ENCODE data around the gene AUTS2.
"Not testable (repeated sequence)": the region's sequence is repeated elsewhere in the genome, so short reads cannot be mapped to it uniquely, and the experiment has no call there.

AUTS2 gene

GRCh38 chr7:69761290-69761922 is 163.1 kb downstream of the AUTS2 start:
- DNase-seq (ENCODE audit: low read depth), result no peak

GRCh38 chr7:69762821-69763352 is 164.6 kb downstream of the AUTS2 start:
- DNase-seq (ENCODE audit: low read depth), result no peak

- DNase-seq (ENCODE audit: low read depth), result no peak
These were observed 165.2 kb downstream of the AUTS2 start for GRCh38 chr7:69763513-69763912.

GRCh38 chr7:69764147-69764546 is 165.9 kb downstream of the AUTS2 start:
- DNase-seq (ENCODE audit: low read depth), result no peak

- DNase-seq (ENCODE audit: low read depth), result no peak
These were observed 166.4 kb downstream of the AUTS2 start for GRCh38 chr7:69764681-69765080.

GRCh38 chr7:69765879-69766278 is 167.6 kb downstream of the AUTS2 start:
- no peak for DNase-seq (ENCODE audit: low read depth)

- DNase-seq (ENCODE audit: low read depth), result no peak
These were observed 170.8 kb downstream of the AUTS2 start for GRCh38 chr7:69768986-69769595.

- DNase-seq (ENCODE audit: low read depth), result no peak
These were observed 171.6 kb downstream of the AUTS2 start for GRCh38 chr7:69769826-69770225.

GRCh38 chr7:69770613-69771012 is 172.3 kb downstream of the AUTS2 start:
- no peak for DNase-seq (ENCODE audit: low read depth)

- DNase-seq (ENCODE audit: low read depth), result no peak
These were observed 174.6 kb downstream of the AUTS2 start for GRCh38 chr7:69772718-69773436.

- DNase-seq (ENCODE audit: low read depth), result no peak
These were observed 175.4 kb downstream of the AUTS2 start for GRCh38 chr7:69773535-69774225.

GRCh38 chr7:69775231-69775771 is 177.0 kb downstream of the AUTS2 start:
- no peak for DNase-seq (ENCODE audit: low read depth)

GRCh38 chr7:69776611-69777010 is 178.3 kb downstream of the AUTS2 start:
- no peak for DNase-seq (ENCODE audit: low read depth)

- DNase-seq (ENCODE audit: low read depth), result no peak
These were observed 179.9 kb downstream of the AUTS2 start for GRCh38 chr7:69778138-69778537.

- DNase-seq (ENCODE audit: low read depth), result no peak
These were observed 182.1 kb downstream of the AUTS2 start for GRCh38 chr7:69780379-69780778.

- DNase-seq (ENCODE audit: low read depth), result no peak
These were observed 183.2 kb downstream of the AUTS2 start for GRCh38 chr7:69781412-69781846.

GRCh38 chr7:69782917-69783684 is 184.8 kb downstream of the AUTS2 start:
- no peak for DNase-seq (ENCODE audit: low read depth)

GRCh38 chr7:69786130-69786529 is 187.9 kb downstream of the AUTS2 start:
- DNase-seq (ENCODE audit: low read depth), result not testable (repeated sequence)

- DNase-seq (ENCODE audit: low read depth), result no peak
These were observed 188.6 kb downstream of the AUTS2 start for GRCh38 chr7:69786730-69787395.

- DNase-seq (ENCODE audit: low read depth), result no peak
These were observed 189.6 kb downstream of the AUTS2 start for GRCh38 chr7:69787736-69788431.
